MCF 10A (cell line): ENCODE measurements around the gene HCK. TPM values are rescaled to one million over a fixed set of nuclear protein-coding genes. Genes with fewer than 3 reads are reported as not detected.

Experiments used
- BruUV-seq: library from RNA; stranded (reverse); fragments of 400-500 nt; replicated peaks from 2 replicates; lab custom pipeline; 2021; lab: Mats Ljungman, UMichigan
- CTCF ChIA-PET: fragments of 300-600 bp; sonication (Branson Sonifier 250); formaldehyde crosslinking; extraction: SDS; loops from one replicate; lab custom pipeline; 2021; ENCODE audit warnings: antibody characterized with exemption, inconsistent platforms; lab: Yijun Ruan, JAX
- POLR2A ChIA-PET: fragments of 300-600, 350-650 bp; sonication (Branson Sonifier 250); formaldehyde crosslinking; extraction: SDS; loops from one replicate; lab custom pipeline; 2020; ENCODE audit warnings: antibody characterized with exemption, inconsistent platforms; lab: Yijun Ruan, JAX
- DNase-seq: peaks from one replicate; pipeline ENCODE4 v3.0.0-alpha.2; 2018; ENCODE audit not compliant: unreplicated experiment
- H3K27ac Mint-ChIP-seq: one replicate; pipeline ENCODE4 v1.8.0; 2022; ENCODE audit warnings: mild to moderate bottlenecking, low read depth, mixed read lengths; ENCODE audit not compliant: unreplicated experiment
- H3K27me3 Mint-ChIP-seq: one replicate; pipeline ENCODE4 v1.8.0; 2022; ENCODE audit warnings: mixed read lengths; ENCODE audit not compliant: insufficient read depth, unreplicated experiment
- H3K36me3 Mint-ChIP-seq: one replicate; pipeline ENCODE4 v1.8.0; 2022; ENCODE audit warnings: mild to moderate bottlenecking, moderate library complexity, mixed read lengths; ENCODE audit not compliant: insufficient read depth, unreplicated experiment
- H3K4me1 Mint-ChIP-seq: one replicate; pipeline ENCODE4 v1.8.0; 2022; ENCODE audit warnings: mixed read lengths; ENCODE audit not compliant: insufficient read depth, unreplicated experiment
- H3K4me3 Mint-ChIP-seq: one replicate; pipeline ENCODE4 v1.8.0; 2022; ENCODE audit warnings: mild to moderate bottlenecking, moderate library complexity, mixed read lengths; ENCODE audit not compliant: unreplicated experiment
- H3K9me3 Mint-ChIP-seq: one replicate; pipeline ENCODE4 v1.8.0; 2022; ENCODE audit warnings: mixed read lengths; ENCODE audit not compliant: unreplicated experiment
- CTCF ChIP-seq: fragments of 200-600 bp; IDR thresholded peaks from one replicate; pipeline ENCODE4 v1.8.0; 2022; ENCODE audit warnings: antibody characterized with exemption, mild to moderate bottlenecking; ENCODE audit not compliant: unreplicated experiment
- intact Hi-C: fragments of 100-400 bp; cut with micrococcal nuclease; formaldehyde crosslinking; loops from 2 replicates; pipeline ENCODE4 v1.14.1; 2022
- total RNA-seq: library from RNA; stranded (reverse); gene quantifications from 2 replicates; pipeline ENCODE4 v1.2.3, GENCODE V29; 2022

HCK gene
- total RNA-seq, 1 experiment from 2014 or later, result not detected

- ChIA-PET POLR2A (interaction anchor here (0.6 kb wide), 1 partner anchor 46 kb away, joined by 4 read pairs; no protein-coding TSS in a partner anchor), CTCF (interaction anchor here (1.2 to 6.2 kb wide), 2 partner anchors 8 to 236 kb away, joined by 6 to 69 read pairs; no protein-coding TSS in a partner anchor)
- Mint-ChIP-seq H3K9me3 (no peaks in the 10 kb centered on the region), H3K27ac (no peak overlapping the region), H3K36me3 (no peaks in the 10 kb centered on the region), H3K4me1 (no peaks in the 10 kb centered on the region), H3K4me3 (no peak overlapping the region), H3K27me3 (peaks cover 68% of the 10 kb centered on the region)
- no peak for DNase-seq
- intact Hi-C loops, result no loop called here
- no TSS peak for BruUV-seq
- TF ChIP-seq CTCF, result no peak
Measured at GRCh38 chr20:32083469-32083868, 31.4 kb downstream of the HCK start.

DNA sequence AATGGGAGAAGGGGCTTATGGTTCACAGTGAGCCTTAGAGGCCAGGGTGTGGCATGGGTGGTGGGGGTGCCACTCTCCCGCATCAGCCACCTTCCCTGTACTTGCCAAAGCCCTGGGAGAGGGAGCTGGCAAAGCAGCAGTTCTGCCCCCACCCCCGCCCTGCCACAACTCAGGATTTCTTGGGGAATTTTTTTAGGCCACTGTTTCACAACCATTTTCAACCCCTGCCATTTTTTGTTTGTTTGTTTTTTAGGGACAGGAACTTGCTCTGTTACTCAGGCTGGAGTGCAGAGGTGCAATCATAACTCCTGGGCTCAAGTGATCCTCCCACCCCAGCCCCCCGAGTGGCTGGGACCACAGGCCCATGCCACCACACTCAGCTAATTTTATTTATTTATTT lies 35.0 kb downstream of the HCK start:
- POLR2A ChIA-PET, result interaction anchor here (0.6 kb wide), 1 partner anchor 235 kb away, joined by 6 read pairs; no protein-coding TSS in a partner anchor
- intact Hi-C loops, result no loop called here
- CTCF ChIA-PET, result interaction anchor here (0.6 to 1.1 kb wide), 6 partner anchors 51 to 264 kb away, joined by 3 to 5 read pairs (median 4); no protein-coding TSS in a partner anchor
- no TSS peak for BruUV-seq
- no peak for DNase-seq
- H3K9me3 Mint-ChIP-seq, result no peaks in the 10 kb centered on the region
- H3K4me3 Mint-ChIP-seq, result no peak overlapping the region
- TF ChIP-seq CTCF, result no peak
- H3K27ac Mint-ChIP-seq, result no peak overlapping the region
- no peaks in the 10 kb centered on the region for H3K4me1 Mint-ChIP-seq
- no peaks in the 10 kb centered on the region for H3K36me3 Mint-ChIP-seq
- H3K27me3 Mint-ChIP-seq, result peaks cover 45% of the 10 kb centered on the region

- Mint-ChIP-seq H3K36me3 (no peaks in the 10 kb centered on the region), H3K27me3 (peaks cover 45% of the 10 kb centered on the region), H3K9me3 (no peaks in the 10 kb centered on the region), H3K4me1 (no peaks in the 10 kb centered on the region), H3K4me3 (no peak overlapping the region), H3K27ac (no peak overlapping the region)
- no TSS peak for BruUV-seq
- TF ChIP-seq CTCF, result no peak
- DNase-seq, result no peak
- intact Hi-C loops, result no loop called here
- POLR2A ChIA-PET, result interaction anchor here (0.7 to 1.4 kb wide), 2 partner anchors 21 to 545 kb away, joined by 3 read pairs; partner anchors contain the start of gene TM9SF4
- CTCF ChIA-PET, result interaction anchor here (5.2 kb wide), 1 partner anchor 14 kb away, joined by 57 read pairs; no protein-coding TSS in a partner anchor
Measured at GRCh38 chr20:32088759-32089158, 36.7 kb downstream of the HCK start.

DNA sequence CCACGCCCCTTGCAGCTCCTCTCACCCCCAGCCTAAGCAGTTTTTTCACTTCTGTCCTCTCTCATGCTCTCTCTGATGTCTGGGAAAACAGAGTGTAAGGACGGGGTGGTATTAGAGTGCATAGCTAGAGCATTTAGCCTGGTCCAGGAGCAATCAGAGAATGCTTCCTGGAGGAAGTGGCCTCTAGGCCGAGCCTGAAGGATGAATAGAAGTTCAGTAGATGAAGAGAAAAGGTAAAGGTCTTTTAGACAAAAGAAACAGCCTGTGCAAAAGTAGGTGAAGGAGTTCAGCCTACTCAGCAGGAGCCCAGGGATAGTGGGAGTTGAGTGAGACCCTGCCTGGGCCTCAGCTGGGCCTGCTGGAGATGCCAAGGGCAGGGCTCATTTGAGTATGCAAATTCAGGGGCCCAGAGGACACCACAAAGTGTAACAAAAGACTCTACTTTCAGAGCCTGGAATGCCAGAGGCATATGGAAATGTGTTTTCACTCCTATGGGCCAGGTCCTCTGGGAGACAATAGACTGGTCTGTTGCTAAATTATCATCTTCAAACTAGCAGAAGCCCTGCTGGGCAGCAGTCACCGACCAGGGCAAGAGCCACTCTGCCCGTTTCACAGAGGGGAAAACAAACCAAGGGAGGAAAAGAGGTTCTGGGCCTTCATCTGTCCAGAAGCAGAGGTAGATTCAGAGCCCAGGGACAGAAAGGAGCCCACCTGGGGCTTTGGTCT lies 37.8 kb downstream of the HCK start:
- Mint-ChIP-seq H3K27ac (no peak overlapping the region), H3K4me3 (no peak overlapping the region), H3K36me3 (no peaks in the 10 kb centered on the region), H3K9me3 (no peaks in the 10 kb centered on the region), H3K27me3 (peaks cover 45% of the 10 kb centered on the region), H3K4me1 (no peaks in the 10 kb centered on the region)
- intact Hi-C loops, result no loop called here
- POLR2A ChIA-PET, result no interaction called here
- CTCF ChIA-PET, result interaction anchor here (0.6 to 5.2 kb wide), 13 partner anchors 9 to 267 kb away, joined by 4 to 69 read pairs (median 29); partner anchors contain the start of gene TM9SF4
- no TSS peak for BruUV-seq
- no peak for DNase-seq
- TF ChIP-seq CTCF, result no peak
